ENCODE results near the gene RABGAP1L. TPM values are rescaled to one million over a fixed set of nuclear protein-coding genes. Genes with fewer than 3 reads are reported as not detected.
A peak's percentile ranks its signal among the peaks of the same experiment; 100 is the strongest.

RABGAP1L gene
- total RNA-seq, 1 donor from 2014 or later = 79.2 TPM

DNA sequence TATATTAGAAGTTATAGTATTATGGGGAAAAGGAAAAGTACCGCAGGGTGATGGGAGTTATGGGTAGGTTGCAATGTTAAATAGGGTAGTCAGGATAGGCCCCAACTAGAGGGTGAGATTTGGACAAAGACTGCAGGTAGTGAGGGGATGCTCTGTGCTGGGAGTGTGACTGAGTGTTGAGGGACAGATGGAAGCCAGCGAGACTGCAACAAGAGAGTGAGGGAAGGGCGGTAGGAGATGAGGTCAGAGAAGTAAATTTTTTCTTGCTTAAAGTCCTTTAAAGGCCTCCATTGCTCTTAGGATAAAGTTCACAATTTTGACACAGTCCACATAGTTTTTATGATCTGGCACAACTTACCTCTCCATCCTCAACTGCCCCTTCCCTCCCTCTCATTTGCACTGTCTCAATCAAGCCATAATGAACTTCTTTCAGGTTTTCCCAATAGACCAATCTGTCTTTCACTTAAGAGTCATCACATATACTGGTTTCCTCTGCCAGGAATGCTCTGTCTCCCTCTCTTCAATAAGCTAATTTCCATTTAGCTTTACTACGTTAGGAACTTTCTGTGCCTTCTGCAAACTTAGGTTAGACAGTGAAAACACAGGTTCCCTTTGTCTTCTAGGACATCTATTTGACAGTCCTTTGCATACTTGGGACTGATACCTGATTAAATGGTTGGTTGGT lies 602.7 kb downstream of the RABGAP1L start:
- no peak for DNase-seq (ENCODE audit: low read depth)

- DNase-seq (ENCODE audit: low read depth) = no peak
Measured at GRCh38 chr1:174764191-174764590, 604.9 kb downstream of the RABGAP1L start.

GRCh38 chr1:174766727-174767126 lies 607.4 kb downstream of the RABGAP1L start:
- no peak for DNase-seq (ENCODE audit: low read depth)

DNA sequence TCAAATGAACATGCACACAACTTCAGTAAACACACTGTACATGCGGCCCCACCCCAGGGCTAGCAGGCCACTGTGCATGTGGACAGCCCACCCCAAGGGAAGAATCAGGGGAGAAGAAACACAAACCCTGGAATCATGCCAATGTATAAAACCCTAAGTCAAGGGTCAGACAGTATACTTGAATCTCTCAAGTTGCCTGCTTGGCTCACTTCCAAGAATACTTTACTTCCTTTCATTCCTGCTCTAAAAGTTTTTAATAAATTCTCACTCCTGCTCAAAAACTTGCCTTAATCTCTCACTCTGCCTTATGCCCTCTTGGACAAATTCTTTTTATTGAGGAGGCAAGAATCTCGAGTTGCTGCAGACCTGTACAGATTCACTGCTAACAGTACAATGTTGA lies 609.2 kb downstream of the RABGAP1L start:
- DNase-seq (ENCODE audit: low read depth) = no peak

- no peak for DNase-seq (ENCODE audit: low read depth)
Measured at GRCh38 chr1:174768949-174769348, 609.6 kb downstream of the RABGAP1L start.

- peak; percentile 67 for DNase-seq (ENCODE audit: low read depth)
Measured at GRCh38 chr1:174769961-174770549, 610.7 kb downstream of the RABGAP1L start.

GRCh38 chr1:174775621-174776020 lies 616.3 kb downstream of the RABGAP1L start:
- DNase-seq (ENCODE audit: low read depth) = no peak

DNA sequence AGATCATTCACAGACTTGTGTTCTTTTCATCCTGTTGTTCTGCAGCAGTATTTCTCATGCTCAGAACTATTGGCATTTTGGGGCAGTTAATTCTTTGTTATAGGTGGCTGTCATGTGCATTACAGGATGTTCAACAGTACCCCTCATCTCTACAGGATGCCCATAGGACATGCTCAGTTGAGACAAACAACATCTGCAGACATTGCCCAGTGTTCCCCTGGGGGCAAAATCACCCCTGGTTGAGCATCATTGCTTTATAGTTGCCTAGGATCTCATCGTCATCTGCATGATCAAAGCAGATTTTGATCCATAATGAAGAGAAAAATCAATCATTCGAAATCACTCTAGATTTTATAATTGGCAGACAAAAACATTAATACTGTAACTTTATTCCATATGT lies 617.9 kb downstream of the RABGAP1L start:
- DNase-seq (ENCODE audit: low read depth) = no peak

DNA sequence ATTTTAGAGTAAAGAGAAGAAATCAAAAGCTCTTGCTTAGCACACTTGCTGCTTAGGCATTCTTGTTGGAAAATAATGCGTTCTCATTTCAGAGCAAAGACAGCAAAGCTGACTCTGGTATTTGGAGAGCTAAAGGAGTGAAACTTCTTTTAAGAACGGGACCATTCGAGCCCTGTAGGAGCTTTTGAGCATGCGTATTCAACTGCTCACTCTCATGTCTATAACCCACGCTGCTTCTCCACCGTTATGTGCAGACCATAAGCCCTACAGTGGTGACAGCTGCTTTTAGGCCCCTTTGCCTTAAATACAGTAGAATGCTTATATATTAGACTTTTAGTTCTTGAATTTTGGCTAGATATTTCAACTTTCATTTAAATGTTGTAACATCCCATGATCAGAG lies 626.2 kb downstream of the RABGAP1L start:
- no peak for DNase-seq (ENCODE audit: low read depth)

- DNase-seq (ENCODE audit: low read depth) = no peak
Measured at GRCh38 chr1:174786358-174786757, 627.0 kb downstream of the RABGAP1L start.

- no peak for DNase-seq (ENCODE audit: low read depth)
Measured at GRCh38 chr1:174786760-174787159, 627.4 kb downstream of the RABGAP1L start.

GRCh38 chr1:174788981-174789380 lies 629.7 kb downstream of the RABGAP1L start:
- peak; percentile 70 for DNase-seq (ENCODE audit: low read depth)

DNA sequence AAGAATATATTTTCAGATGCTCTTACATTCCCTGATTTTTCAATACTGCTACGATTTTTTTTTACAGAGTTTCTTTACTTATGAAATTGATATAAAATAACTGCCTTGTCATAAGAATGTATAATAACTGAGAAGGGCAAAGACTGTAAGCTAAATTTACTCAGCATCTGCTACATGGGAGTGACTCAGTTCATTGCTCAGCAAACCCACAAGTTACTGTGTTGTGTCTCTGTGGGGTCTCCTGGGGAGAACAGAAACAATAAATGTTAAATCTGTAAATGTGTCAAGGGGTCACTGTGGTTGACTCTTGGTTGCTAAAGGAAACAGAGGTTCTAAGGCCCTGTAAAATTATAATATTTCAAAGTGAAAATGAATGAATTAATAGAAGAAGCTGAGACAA lies 630.1 kb downstream of the RABGAP1L start:
- DNase-seq (ENCODE audit: low read depth) = peak; percentile 85

DNA sequence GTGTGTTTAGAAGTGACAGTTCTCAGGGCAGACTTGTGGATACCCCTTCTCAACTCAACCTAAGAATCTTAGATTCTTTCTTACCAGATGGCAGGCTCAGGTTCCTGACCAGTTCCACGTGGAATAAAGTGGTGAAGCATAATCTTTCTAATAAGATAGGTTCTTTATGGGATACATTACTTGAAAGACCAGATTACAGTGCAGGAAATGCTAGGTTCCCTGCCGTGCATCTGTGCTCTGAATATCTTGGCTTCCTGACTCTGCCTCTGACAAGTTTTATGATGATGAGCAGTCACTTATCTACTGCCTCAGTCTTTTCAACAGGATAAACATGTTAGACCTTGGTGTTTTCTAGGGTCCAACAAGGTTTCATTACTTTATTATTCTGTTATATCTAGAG lies 632.5 kb downstream of the RABGAP1L start:
- no peak for DNase-seq (ENCODE audit: low read depth)

- DNase-seq (ENCODE audit: low read depth) = no peak
Measured at GRCh38 chr1:174794861-174795260, 635.5 kb downstream of the RABGAP1L start.

DNA sequence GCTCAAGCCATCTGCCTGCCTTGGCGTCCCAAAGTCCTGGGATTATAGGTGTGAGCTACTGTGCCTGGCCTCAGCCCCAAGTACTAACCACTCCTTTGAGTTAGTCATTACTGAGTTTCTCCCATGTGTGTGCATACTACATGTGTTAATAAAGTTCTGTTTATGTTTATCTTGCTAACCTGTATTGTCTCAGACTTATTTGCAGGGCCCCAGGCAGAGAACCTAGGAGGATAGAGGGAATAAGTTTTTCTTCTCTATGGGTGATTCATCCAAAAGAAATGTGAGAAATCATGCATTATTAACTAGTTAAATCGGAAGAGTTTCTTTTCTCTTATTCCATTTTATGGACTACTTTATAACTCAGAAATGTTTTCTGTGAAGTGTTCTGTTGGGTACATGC lies 636.5 kb downstream of the RABGAP1L start:
- peak; percentile 96 for DNase-seq (ENCODE audit: low read depth)

- DNase-seq (ENCODE audit: low read depth) = no peak
Measured at GRCh38 chr1:174797398-174797797, 638.1 kb downstream of the RABGAP1L start.

GRCh38 chr1:174799136-174799479 lies 639.8 kb downstream of the RABGAP1L start:
- no peak for DNase-seq (ENCODE audit: low read depth)

- no peak for DNase-seq (ENCODE audit: low read depth)
Measured at GRCh38 chr1:174800216-174800851, 641.0 kb downstream of the RABGAP1L start.

- no peak for DNase-seq (ENCODE audit: low read depth)
Measured at GRCh38 chr1:174800876-174801275, 641.6 kb downstream of the RABGAP1L start.

GRCh38 chr1:174809755-174810280 lies 650.5 kb downstream of the RABGAP1L start:
- DNase-seq (ENCODE audit: low read depth) = no peak

DNA sequence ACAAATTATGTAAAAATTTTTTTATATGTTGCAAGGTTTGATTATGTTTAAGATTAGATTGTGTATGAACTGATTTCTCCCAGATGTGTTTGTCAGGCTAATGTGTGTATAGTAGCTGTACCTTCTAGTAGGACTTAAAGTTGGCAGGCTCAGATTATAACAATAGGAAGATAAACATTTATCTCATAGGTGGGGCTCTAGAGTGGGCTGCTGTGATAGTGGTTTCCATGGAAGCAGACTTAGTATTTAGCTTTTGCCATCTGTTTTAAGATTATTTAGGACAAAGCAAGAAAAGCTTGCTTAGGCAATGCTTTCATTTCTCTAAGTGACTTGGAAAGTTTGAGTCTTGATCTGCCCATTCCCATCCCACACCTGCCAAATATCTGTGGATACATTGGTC lies 652.7 kb downstream of the RABGAP1L start:
- no peak for DNase-seq (ENCODE audit: low read depth)

GRCh38 chr1:174812656-174813055 lies 653.3 kb downstream of the RABGAP1L start:
- DNase-seq (ENCODE audit: low read depth) = peak; percentile 58

All from renal cortical epithelial cell (primary cell).